ENCODE results near the gene EFCAB14.
"Not testable (repeated sequence)": the region's sequence is repeated elsewhere in the genome, so short reads cannot be mapped to it uniquely, and the experiment has no call there.

Gene EFCAB14

DNA sequence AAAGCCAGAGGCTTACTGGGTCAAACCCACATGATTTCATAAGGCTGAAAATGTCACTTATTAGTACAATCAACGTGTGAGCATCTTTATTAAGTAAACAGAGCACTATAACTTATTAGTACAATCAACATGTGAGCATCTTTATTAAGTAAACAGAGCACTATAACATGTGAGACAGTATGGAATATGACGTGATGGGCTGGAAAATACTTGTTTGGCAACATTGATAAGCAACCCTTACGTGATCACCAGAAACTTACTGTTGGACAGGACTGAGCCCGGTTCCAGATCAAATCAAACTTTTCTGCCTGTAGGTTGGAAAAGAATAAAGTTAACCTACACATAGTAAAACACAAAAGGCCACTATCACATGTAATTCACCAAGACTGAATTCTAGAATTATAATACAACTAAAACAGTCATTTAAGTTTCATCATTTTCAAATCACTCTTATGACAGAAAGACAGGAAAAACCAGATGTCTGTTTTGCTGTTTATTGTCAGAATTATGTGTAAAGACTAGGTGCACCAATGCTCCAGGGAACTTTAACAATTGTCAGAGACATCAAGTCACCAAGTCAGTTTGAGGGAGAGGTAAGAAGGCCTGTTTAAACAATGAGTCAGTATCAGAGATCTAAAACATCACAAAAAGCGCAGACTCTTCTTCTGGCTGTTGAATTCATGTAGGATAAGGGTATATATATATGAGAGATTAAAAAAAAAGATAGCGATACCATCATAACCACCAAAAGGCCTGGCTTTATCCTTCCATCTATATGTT is 66.4 kb downstream of the EFCAB14 start:
- no peak for DNase-seq

DNA sequence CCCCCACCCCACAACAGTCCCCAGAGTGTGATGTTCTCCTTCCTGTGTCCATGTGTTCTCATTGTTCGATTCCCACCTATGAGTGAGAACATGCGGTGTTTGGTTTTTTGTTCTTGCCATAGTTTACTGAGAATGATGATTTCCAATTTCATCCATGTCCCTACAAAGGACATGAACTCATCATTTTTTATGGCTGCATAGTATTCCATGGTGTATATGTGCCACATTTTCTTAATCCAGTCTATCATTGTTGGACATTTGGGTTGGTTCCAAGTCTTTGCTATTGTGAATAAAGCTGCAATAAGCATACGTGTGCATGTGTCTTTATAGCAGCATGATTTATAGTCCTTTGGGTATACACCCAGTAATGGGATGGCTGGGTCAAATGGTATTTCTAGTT is 67.8 kb downstream of the EFCAB14 start:
- not testable (repeated sequence) for DNase-seq

DNA sequence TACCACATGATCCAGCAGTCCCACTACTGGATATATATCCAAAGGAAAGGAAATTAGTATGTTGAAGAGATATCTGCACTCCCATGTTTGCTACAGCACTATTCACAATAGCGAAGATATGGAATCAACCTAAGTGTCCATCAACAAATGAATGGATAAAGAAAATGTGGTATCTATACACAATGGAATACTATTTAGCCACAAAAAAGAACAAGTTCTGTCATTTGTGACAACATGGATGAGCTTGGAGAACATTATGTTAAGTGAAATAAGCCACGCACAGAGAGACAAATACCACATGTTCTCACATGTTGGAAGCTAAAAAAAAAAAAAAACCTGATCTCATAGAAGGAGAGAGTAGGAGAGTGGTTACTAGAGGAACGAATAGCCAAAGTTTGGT is 68.4 kb downstream of the EFCAB14 start:
- no peak for DNase-seq

DNA sequence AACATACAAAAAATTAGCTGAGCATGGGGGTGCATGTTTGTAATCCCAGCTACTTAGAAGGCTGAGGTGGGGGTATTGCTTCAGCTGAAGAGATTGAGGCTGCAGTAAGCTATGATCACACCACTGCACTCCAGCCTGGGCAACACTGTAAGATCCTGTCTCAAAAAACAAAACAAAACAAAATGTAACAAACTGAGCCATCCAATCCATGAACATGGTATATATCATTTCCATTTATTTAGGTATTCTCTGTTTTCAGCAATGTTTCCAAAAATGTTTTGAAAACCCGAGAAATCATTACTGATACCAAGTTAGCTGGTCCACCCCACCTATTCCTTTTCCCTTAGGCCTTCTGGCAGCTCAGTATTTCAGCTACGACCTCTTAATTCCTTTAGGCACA is 69.2 kb downstream of the EFCAB14 start:
- no peak for DNase-seq

DNA sequence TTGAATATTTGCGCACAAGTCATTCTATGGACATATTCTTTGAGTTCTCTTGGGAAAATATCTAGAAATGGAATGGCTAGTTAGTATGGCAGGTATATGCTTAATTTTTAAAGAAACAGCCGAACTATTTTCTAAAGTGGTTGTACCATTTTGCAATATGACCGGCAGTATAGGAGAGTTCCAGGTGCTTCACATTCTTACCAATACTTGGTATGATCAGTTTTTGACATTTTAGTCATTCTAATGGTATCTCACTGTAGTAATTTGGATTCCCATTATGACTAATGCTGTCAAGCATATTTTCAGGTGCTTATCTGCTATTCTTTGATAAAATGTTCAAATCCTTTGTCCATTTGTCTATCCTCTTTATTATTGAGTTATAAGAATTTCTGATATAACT is 71.3 kb downstream of the EFCAB14 start:
- no peak for DNase-seq

DNA sequence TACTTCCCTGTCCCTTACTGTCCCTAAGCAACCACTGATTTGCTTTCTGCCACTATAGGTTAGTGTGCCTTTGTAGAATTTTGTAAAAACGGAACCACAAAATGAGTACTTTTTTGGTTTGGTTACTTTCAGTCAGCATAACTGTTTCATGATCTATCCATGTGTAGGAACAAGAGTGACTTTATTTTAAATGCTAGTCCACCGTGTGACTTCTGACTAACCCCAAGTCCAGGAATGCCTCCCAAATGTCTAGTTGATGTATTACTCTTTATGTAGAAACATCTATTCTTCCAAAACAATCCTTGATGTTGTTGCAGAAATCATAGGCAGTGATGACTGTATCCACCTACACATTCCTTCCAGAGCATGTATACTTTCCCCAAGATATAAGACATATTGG is 72.1 kb downstream of the EFCAB14 start:
- DNase-seq, result no peak

DNA sequence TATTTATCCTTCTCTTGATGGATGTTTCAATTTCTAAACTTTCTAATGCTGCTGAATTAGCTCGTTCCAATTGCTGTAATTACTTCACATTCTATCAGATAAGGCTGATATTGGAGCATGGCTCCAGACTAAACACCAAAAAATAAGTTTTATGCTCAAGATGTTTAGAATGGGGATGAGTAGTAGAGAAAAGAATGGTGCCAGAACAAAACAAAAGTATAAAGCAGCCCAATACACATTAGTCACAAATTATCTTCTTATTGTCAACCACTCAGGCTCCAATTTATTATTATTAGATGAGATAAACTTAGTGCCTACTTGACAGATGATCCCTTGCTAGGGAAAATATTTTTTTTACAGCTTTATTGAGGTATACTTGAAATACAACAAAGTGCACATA is 72.6 kb downstream of the EFCAB14 start:
- no peak for DNase-seq

DNA sequence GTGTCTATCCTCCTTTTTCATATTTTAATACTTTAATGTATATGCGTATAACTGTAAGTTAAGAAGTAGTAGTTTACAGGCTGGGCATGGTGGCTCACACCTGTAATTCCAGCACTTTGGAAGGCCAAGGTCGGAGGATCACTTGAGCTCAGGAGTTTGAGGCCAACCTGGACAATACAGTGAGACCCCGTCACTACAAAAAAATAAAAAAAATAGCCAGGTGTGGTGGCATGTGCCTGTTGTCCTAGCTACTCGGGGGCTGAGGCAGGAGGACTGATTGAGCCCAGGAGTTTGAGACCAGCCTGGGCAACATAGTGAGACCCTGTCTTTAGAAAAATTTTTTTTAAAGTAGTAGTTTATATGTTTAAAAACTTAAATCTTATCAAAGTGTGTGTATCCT is 73.1 kb downstream of the EFCAB14 start:
- DNase-seq, result no peak

DNA sequence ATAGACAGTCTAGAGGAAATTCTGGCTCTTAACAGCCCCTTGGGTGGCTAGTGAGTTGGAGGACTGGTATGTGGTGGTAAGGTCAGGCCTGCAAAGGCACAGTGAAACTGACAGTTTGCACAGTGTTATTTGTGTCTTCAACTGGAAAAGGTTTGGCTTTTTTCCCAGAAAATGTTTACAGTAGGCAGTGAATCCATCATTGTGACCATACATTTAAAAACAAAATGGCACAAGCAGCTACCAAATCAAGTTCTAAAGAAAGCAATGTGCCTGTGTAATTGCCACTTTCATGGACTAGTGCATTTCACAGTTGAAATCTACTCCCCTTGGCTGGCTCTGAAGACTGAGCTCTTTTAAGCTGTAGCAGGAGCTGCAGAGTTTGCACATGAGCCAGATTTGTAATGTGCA is 75.5 kb downstream of the EFCAB14 start:
- no peak for DNase-seq

DNA sequence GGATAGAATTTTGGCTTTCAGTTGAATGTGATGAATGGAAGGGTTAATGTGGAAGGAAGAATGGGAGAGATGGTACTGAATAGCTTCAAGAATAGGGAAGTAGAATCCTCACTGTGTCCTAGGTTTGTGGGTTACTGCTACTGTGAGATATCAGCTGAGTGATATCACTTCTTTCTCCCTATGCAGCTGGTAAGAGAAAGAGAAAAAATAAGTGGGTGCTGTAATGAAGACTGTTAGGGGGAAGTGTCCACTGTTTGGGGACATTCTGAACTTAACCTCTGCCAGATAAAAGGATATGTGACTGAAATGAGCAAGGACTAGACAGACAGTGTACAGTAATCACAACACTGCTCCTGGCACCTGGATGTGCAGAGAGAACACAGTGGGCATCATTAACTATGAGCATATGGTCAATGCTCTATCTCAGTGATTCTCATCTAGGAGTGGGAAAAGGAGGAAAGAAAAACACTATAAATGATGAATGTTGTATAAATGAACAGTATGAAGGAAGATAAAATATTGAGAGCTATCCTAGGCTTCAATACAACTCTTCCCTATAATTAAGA is 76.7 kb downstream of the EFCAB14 start:
- DNase-seq, result no peak

DNA sequence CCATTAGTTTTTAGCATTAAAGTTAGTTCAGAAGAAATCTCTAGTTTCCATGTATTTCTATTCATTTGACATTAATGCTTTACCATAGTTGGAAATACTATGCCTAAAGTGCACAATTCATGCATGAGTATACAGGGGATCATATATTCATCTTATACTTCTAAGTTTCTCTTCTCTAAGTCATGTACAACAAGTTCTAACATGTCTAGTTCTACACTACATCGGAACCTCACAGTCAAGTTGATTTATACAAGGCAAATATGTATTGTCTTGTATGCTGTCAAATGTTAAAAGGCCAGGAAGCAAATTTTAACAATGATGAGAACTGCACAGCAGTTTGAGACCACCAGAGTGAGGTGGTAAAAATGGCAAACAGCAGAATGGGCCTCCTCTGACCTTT is 79.4 kb downstream of the EFCAB14 start:
- no peak for DNase-seq

DNA sequence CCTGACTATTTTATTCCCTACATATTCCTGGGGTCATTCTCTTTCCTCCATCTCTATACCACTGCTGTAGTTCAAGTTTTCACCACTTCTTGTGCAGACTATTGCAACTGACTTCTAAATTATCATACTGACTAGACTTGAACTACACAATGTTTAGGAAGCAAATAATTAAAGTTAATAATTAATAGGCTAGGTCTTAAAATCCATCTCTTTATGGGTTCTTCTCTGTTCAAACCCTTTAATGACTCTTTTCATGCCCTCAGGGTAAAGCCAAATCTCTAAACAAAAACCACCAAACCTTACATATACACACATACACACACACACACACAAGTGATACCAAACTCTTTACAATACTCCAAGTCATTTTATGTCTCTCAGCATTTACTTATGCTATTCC is 80.0 kb downstream of the EFCAB14 start:
- no peak for DNase-seq

DNA sequence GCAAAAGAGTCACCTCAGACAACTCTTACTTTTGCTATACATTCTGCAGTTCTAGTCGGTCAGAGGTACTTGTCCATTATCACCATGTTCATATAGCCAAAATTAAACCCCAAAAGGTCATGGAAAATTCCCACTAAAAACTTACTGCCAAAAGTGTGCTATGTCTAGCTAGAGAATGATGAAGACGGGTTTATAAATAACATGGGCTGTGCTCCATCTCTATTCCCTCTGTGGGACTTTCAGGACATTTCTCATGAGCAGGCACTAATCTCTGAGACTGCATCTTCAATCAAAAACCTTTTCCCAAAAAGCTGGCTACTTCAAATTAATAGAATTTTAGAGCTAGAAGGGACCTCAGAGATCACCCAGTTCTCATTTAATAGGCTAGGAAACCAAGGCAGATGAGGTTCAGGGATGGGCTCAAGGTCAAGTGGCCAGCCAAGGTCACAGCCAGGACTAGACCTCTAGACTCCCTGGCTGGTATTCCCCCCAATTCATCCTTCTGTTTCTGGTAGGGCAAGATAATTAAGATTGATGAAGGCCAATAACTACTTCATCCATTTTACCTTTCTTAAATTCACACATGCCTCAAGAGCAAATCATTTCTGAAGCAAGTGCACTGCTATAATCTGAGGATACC is 81.3 kb downstream of the EFCAB14 start:
- no peak for DNase-seq

DNA sequence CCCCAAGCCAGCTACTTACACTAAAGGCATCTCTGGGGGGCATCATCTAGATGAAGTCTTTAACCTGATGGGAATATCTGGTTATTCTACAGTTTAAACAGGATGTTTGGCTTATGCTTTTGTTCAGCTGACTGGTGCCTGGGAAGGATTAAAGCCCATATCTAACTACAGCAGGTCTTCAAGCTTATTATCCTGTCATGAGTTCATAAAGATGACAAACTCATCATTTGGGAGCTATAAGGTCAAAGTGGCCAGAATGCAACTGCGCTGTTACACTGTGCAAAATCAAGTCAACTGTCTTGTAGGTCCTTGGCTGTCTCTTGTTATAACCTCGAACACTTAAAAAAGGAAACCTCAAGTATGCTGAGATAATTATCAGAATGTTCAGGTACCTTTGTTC is 83.7 kb downstream of the EFCAB14 start:
- DNase-seq, result no peak

DNA sequence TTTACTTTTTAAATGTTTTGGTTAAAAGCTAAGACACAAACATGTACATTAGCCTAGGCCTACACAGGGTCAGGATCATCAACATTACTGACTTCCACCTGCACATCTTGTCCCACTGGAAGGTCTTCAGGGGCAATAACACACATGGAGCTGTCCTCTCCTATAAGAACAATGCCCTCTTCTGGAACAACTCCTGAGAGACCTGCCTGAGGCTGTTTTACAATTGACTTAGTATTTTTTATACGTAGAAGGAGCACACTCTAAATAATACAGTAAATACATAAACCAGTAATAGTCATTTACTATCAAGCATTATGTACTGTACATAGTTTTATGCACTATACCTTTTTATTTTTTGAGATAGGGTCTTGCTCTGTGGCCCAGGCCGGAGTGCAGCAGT is 88.2 kb downstream of the EFCAB14 start:
- DNase-seq, result no peak

Data from KG1 (cell line).